ENCODE measurements around the gene SNAPC2. TPM values are rescaled to one million over a fixed set of nuclear protein-coding genes. Genes with fewer than 3 reads are reported as not detected.

Gene SNAPC2
- total RNA-seq, 1 experiment from 2014 or later: 24.1 TPM

DNA sequence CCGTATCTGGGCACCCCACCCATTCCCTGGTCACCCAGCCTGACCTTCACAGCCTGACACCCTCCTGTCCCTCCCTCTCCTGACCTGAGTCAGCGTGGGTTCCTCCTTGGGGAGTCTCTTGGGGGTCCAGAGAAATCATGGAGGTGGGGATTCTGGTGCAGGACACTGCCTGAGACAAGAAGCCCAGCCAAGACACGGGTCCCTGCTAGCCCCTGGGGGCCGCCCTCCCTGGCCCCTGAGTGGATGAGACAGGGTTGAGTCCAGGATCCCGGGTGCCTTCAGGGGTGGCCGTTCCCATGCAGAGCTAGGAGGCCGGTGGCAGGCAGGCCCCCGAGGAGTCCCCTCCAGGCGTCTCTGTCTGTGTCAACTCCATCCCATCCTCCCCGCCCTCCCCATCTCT is 14.9 kb upstream of the SNAPC2 start:
- Mint-ChIP-seq H3K4me3 (ENCODE audit: unreplicated experiment) (peak overlapping the region; percentile 97), H3K27ac (ENCODE audit: low read depth, unreplicated experiment) (peak overlapping the region; percentile 98), H3K9me3 (ENCODE audit: unreplicated experiment) (no peaks in the 10 kb centered on the region), H3K4me1 (ENCODE audit: insufficient read depth, unreplicated experiment) (peaks cover 32% of the 10 kb centered on the region), H3K36me3 (ENCODE audit: insufficient read depth, unreplicated experiment) (peaks cover 23% of the 10 kb centered on the region), H3K27me3 (ENCODE audit: insufficient read depth, unreplicated experiment) (no peaks in the 10 kb centered on the region)
- no peak for DNase-seq (ENCODE audit: unreplicated experiment)
- TF ChIP-seq, protein P1, sequence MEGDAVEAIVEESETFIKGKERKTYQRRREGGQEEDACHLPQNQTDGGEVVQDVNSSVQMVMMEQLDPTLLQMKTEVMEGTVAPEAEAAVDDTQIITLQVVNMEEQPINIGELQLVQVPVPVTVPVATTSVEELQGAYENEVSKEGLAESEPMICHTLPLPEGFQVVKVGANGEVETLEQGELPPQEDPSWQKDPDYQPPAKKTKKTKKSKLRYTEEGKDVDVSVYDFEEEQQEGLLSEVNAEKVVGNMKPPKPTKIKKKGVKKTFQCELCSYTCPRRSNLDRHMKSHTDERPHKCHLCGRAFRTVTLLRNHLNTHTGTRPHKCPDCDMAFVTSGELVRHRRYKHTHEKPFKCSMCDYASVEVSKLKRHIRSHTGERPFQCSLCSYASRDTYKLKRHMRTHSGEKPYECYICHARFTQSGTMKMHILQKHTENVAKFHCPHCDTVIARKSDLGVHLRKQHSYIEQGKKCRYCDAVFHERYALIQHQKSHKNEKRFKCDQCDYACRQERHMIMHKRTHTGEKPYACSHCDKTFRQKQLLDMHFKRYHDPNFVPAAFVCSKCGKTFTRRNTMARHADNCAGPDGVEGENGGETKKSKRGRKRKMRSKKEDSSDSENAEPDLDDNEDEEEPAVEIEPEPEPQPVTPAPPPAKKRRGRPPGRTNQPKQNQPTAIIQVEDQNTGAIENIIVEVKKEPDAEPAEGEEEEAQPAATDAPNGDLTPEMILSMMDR (IDR thresholded peaks at IDR 0.05; ENCODE audit: unreplicated experiment): no peak
- BruUV-seq (replicated peaks): no TSS peak
- ChIA-PET POLR2A (no interaction called here), CTCF (interaction anchor here (0.6 to 1.1 kb wide), 2 partner anchors 12 to 57 kb away, joined by 3 to 6 read pairs; no protein-coding TSS in a partner anchor)
- intact Hi-C loops (cut with micrococcal nuclease): no loop called here

DNA sequence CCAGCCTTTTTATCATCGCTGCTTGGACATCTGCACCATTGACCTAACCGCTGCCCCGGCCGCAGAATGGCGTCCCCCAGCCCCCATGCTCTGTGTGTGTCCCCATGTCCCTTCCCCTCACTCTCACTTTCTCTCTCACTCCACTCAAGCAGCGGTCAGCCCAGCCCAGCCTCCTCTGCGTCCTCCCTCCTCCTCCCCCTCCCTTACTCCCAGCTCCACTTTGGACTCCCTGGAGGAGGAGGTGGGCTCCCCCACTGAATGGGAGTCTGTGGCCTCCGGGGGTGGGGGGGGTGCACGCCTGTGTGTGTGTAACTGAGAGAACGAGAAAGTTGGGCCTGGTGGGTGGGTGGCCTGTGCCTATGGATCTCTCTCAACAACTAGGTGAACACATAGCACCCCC is 14.3 kb upstream of the SNAPC2 start:
- intact Hi-C loops (cut with micrococcal nuclease): no loop called here
- Mint-ChIP-seq H3K36me3 (ENCODE audit: insufficient read depth, unreplicated experiment) (peaks cover 23% of the 10 kb centered on the region), H3K27ac (ENCODE audit: low read depth, unreplicated experiment) (peak overlapping the region; percentile 98), H3K9me3 (ENCODE audit: unreplicated experiment) (no peaks in the 10 kb centered on the region), H3K4me1 (ENCODE audit: insufficient read depth, unreplicated experiment) (peaks cover 29% of the 10 kb centered on the region), H3K4me3 (ENCODE audit: unreplicated experiment) (peak overlapping the region; percentile 97), H3K27me3 (ENCODE audit: insufficient read depth, unreplicated experiment) (no peaks in the 10 kb centered on the region)
- TF ChIP-seq, protein P1 (IDR thresholded peaks at IDR 0.05; ENCODE audit: unreplicated experiment): no peak
- CTCF ChIA-PET: interaction anchor here (0.6 to 1.1 kb wide), 2 partner anchors 12 to 57 kb away, joined by 3 to 6 read pairs; no protein-coding TSS in a partner anchor
- no TSS peak for BruUV-seq (replicated peaks)
- POLR2A ChIA-PET: no interaction called here
- no peak for DNase-seq (ENCODE audit: unreplicated experiment)

DNA sequence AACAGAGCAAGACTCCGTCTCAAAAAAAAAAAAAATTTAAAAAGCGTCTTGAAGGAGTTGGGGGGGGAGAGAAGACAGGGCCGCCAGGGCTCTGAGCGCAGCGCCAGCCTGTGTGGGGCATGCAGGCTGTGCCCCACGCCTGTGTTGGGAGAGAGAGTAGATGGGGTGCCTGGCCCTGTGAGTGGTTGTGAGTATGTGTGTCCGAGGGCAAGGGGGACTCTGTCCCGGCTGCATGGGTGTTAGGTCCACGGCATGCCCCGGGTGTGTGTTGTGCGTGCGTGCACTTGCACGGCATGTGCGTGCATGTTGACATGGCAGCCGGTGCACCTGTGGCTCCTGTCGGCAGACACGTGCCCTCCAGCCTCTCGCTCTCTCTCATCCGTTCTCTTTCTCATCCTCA is 13.0 kb upstream of the SNAPC2 start:
- CTCF ChIA-PET: no interaction called here
- POLR2A ChIA-PET: no interaction called here
- peaks cover 27% of the 10 kb centered on the region for H3K36me3 Mint-ChIP-seq (ENCODE audit: insufficient read depth, unreplicated experiment)
- no peak for DNase-seq (ENCODE audit: unreplicated experiment)
- BruUV-seq (replicated peaks): no TSS peak
- H3K4me1 Mint-ChIP-seq (ENCODE audit: insufficient read depth, unreplicated experiment): peaks cover 22% of the 10 kb centered on the region
- peak overlapping the region; percentile 31 for H3K4me3 Mint-ChIP-seq (ENCODE audit: unreplicated experiment)
- H3K9me3 Mint-ChIP-seq (ENCODE audit: unreplicated experiment): no peaks in the 10 kb centered on the region
- no peaks in the 10 kb centered on the region for H3K27me3 Mint-ChIP-seq (ENCODE audit: insufficient read depth, unreplicated experiment)
- intact Hi-C loops (cut with micrococcal nuclease): no loop called here
- TF ChIP-seq, protein P1 (IDR thresholded peaks at IDR 0.05; ENCODE audit: unreplicated experiment): no peak
- peak overlapping the region; percentile 59 for H3K27ac Mint-ChIP-seq (ENCODE audit: low read depth, unreplicated experiment)

DNA sequence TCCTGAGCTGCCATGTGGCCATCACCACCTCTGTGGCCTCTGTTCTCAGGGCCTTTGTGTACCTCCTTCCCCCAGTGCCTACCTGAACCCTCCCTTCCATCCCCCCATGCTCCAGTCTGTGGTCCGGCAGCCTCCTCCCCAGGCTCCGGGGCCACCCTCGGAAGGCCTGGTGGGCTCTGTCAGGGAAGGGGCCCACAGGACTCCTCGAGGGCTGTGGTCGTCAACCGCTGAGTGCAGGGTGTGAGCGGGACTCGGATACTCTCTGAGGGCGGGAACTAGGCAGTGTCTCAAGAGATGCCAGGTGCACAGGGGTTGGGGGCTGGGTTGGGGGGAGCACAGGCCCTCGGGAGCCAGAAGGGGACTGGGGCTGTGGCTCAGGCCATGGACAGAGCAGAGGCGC is 12.6 kb upstream of the SNAPC2 start:
- no peak for DNase-seq (ENCODE audit: unreplicated experiment)
- POLR2A ChIA-PET: no interaction called here
- Mint-ChIP-seq H3K4me1 (ENCODE audit: insufficient read depth, unreplicated experiment) (peaks cover 22% of the 10 kb centered on the region), H3K36me3 (ENCODE audit: insufficient read depth, unreplicated experiment) (peaks cover 31% of the 10 kb centered on the region), H3K9me3 (ENCODE audit: unreplicated experiment) (no peaks in the 10 kb centered on the region), H3K27me3 (ENCODE audit: insufficient read depth, unreplicated experiment) (no peaks in the 10 kb centered on the region), H3K4me3 (ENCODE audit: unreplicated experiment) (peak overlapping the region; percentile 31), H3K27ac (ENCODE audit: low read depth, unreplicated experiment) (no peak overlapping the region)
- no TSS peak for BruUV-seq (replicated peaks)
- TF ChIP-seq, protein P1 (IDR thresholded peaks at IDR 0.05; ENCODE audit: unreplicated experiment): no peak
- CTCF ChIA-PET: interaction anchor here (0.9 to 1.1 kb wide), 2 partner anchors 36 to 55 kb away, joined by 3 to 5 read pairs; partner anchors contain the start of gene TIMM44
- intact Hi-C loops (cut with micrococcal nuclease): no loop called here

All from MCF 10A (cell line).